Measurements from ENCODE around the gene UPF3B. TPM values are rescaled to one million over a fixed set of nuclear protein-coding genes. Genes with fewer than 3 reads are reported as not detected.

UPF3B gene
- total and polyA plus RNA-seq, 2 donors from 2014 or later, result 6.0 to 9.4 TPM

DNA sequence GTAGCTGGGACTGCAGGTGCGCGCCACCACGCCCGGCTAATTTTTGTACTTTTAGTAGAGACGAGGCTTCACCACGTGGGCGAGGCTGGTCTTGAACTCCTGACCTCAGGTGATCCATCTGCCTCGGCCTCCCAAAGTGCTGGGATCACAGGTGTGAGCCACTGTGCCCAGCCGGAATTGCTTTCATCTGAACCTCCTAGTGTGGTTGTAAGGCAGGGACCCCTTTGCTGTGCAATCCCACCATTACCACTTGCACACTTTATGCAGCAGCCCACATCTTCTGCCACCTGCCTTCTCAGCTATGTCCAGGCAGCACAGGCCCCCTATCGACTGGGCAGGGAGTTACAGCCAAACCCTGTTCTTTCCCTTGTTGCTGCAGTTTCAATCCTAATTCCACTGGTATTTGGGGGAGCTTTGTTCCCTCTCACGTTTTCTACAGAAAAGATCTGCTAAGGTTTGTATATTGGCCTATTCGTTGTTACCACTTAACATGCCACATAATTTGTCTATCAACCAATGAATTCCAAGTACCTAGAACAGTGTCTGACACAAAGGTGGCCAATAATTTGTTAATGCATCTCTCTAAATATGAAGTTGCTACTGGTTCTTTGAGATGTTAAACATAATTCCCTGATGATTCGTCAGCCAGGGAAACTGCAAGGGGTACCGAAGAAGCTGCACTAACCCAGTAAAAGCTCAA lies 67.9 kb downstream of the UPF3B start:
- Histone ChIP-seq H3K27ac (ENCODE audit: low read depth in 2 of 2, low read length in 2 of 2) (no peak overlapping the region), H3K4me1 (ENCODE audit: control insufficient read depth in 2 of 3, insufficient read depth in 2 of 3, low read depth in 1 of 3, low read length in 3 of 3) (no peaks in the 10 kb centered on the region), H3K9ac (ENCODE audit: low read length in 3 of 3) (no peak overlapping the region), H3K27me3 (ENCODE audit: control insufficient read depth, insufficient read depth, low read length) (no peaks in the 10 kb centered on the region), H3K9me3 (ENCODE audit: control insufficient read depth in 2 of 3, insufficient read depth in 1 of 3, low read length in 3 of 3) (no peaks in the 10 kb centered on the region), H3K36me3 (ENCODE audit: control insufficient read depth in 2 of 3, insufficient read depth in 3 of 3, low read length in 3 of 3) (peaks cover 0 to 17% (median 3%) of the 10 kb centered on the region in 3 donors), H3K4me3 (ENCODE audit: low read length in 3 of 3) (no peak overlapping the region)
- DNase-seq, result no peak
- intact Hi-C loops (cut with DNase I), result no loop called here
- TF ChIP-seq, protein P1, sequence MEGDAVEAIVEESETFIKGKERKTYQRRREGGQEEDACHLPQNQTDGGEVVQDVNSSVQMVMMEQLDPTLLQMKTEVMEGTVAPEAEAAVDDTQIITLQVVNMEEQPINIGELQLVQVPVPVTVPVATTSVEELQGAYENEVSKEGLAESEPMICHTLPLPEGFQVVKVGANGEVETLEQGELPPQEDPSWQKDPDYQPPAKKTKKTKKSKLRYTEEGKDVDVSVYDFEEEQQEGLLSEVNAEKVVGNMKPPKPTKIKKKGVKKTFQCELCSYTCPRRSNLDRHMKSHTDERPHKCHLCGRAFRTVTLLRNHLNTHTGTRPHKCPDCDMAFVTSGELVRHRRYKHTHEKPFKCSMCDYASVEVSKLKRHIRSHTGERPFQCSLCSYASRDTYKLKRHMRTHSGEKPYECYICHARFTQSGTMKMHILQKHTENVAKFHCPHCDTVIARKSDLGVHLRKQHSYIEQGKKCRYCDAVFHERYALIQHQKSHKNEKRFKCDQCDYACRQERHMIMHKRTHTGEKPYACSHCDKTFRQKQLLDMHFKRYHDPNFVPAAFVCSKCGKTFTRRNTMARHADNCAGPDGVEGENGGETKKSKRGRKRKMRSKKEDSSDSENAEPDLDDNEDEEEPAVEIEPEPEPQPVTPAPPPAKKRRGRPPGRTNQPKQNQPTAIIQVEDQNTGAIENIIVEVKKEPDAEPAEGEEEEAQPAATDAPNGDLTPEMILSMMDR (IDR thresholded peaks at IDR 0.05; ENCODE audit: borderline replicate concordance, extremely low read depth, insufficient read depth), result no peak
- no peak for FAIRE-seq

Other genes starting within 250 kb of the UPF3B start
- 9.0 TPM for gene NKRF, start 246.5 kb downstream of the UPF3B start, total RNA-seq
- 5.7 TPM for gene NKRF, start 246.5 kb downstream of the UPF3B start, polyA plus RNA-seq (ENCODE audit: insufficient read depth, low read depth, low replicate concordance)
- 40.1 TPM for gene SEPTIN6, start 159.8 kb downstream of the UPF3B start, total RNA-seq
- gene SEPTIN6, start 159.8 kb downstream of the UPF3B start, polyA plus RNA-seq (ENCODE audit: insufficient read depth, low read depth, low replicate concordance), result 32.4 TPM
- 1.3 TPM for gene SOWAHD, start 94.4 kb downstream of the UPF3B start, total RNA-seq
- gene SOWAHD, start 94.4 kb downstream of the UPF3B start, polyA plus RNA-seq (ENCODE audit: insufficient read depth, low read depth, low replicate concordance), result 0.92 TPM
- gene RPL39, start 61.3 kb downstream of the UPF3B start, total RNA-seq, result 1,212 TPM
- 2,663 TPM for gene RPL39, start 61.3 kb downstream of the UPF3B start, polyA plus RNA-seq (ENCODE audit: insufficient read depth, low read depth, low replicate concordance)
- gene RNF113A, start 18.8 kb upstream of the UPF3B start, total RNA-seq, result 13.3 TPM
- 18.7 TPM for gene RNF113A, start 18.8 kb upstream of the UPF3B start, polyA plus RNA-seq (ENCODE audit: insufficient read depth, low read depth, low replicate concordance)
- 114 TPM for gene NDUFA1, start 18.9 kb upstream of the UPF3B start, total RNA-seq
- 512 TPM for gene NDUFA1, start 18.9 kb upstream of the UPF3B start, polyA plus RNA-seq (ENCODE audit: insufficient read depth, low read depth, low replicate concordance)
- not detected for gene AKAP14, start 42.9 kb upstream of the UPF3B start, total RNA-seq
- not detected for gene AKAP14, start 42.9 kb upstream of the UPF3B start, polyA plus RNA-seq (ENCODE audit: insufficient read depth, low read depth, low replicate concordance)
- gene NKAP, start 90.8 kb upstream of the UPF3B start, total RNA-seq, result 7.7 TPM
- gene NKAP, start 90.8 kb upstream of the UPF3B start, polyA plus RNA-seq (ENCODE audit: insufficient read depth, low read depth, low replicate concordance), result 9.9 TPM
- not detected for gene RHOXF2B, start 224.7 kb upstream of the UPF3B start, total RNA-seq
- not detected for gene RHOXF2B, start 224.7 kb upstream of the UPF3B start, polyA plus RNA-seq (ENCODE audit: insufficient read depth, low read depth, low replicate concordance)

Data from kidney (tissue), 14 donors.